Measurements from ENCODE around the gene CEP128. TPM values are rescaled to one million over a fixed set of nuclear protein-coding genes. Genes with fewer than 3 reads are reported as not detected.
A peak's percentile ranks its signal among the peaks of the same experiment; 100 is the strongest.

The CEP128 gene
- polyA plus RNA-seq, 6 donors from 2014 or later, result 1.5 to 5.1 (median 2.7) TPM

GRCh38 chr14:80772504-80772903 lies 169.0 kb downstream of the CEP128 start:
- ATAC-seq (ENCODE audit: low read depth in 2 of 2) (no peak), DNase-seq (no peak)
- H3K4me1 Mint-ChIP-seq, result no peaks in the 10 kb centered on the region
- H3K27me3 Mint-ChIP-seq, result no peaks in the 10 kb centered on the region
- H3K36me3 Mint-ChIP-seq, result no peaks in the 10 kb centered on the region
- peaks cover 0 to 4% (median 0%) of the 10 kb centered on the region in 7 donors for H3K9me3 Mint-ChIP-seq
- H3K4me3 Mint-ChIP-seq, result no peak overlapping the region
- no peak overlapping the region for H3K27ac Mint-ChIP-seq

- no peaks in the 10 kb centered on the region for H3K36me3 Mint-ChIP-seq
- H3K27ac Mint-ChIP-seq, result no peak overlapping the region
- ATAC-seq (ENCODE audit: low read depth in 2 of 2), result no peak
- peaks cover 0 to 4% (median 0%) of the 10 kb centered on the region in 7 donors for H3K9me3 Mint-ChIP-seq
- no peaks in the 10 kb centered on the region for H3K4me1 Mint-ChIP-seq
- no peak overlapping the region for H3K4me3 Mint-ChIP-seq
- no peak for DNase-seq
- H3K27me3 Mint-ChIP-seq, result no peaks in the 10 kb centered on the region
These were observed 170.3 kb downstream of the CEP128 start for GRCh38 chr14:80771201-80771600.

- H3K4me1 Mint-ChIP-seq, result no peaks in the 10 kb centered on the region
- H3K9me3 Mint-ChIP-seq, result peaks cover 0 to 4% (median 0%) of the 10 kb centered on the region in 7 donors
- ATAC-seq (ENCODE audit: low read depth in 2 of 2) (no peak), DNase-seq (no peak)
- no peaks in the 10 kb centered on the region for H3K27me3 Mint-ChIP-seq
- H3K4me3 Mint-ChIP-seq, result no peak overlapping the region
- no peaks in the 10 kb centered on the region for H3K36me3 Mint-ChIP-seq
- H3K27ac Mint-ChIP-seq, result no peak overlapping the region
These were observed 171.2 kb downstream of the CEP128 start for GRCh38 chr14:80770114-80770908.

GRCh38 chr14:80768646-80769045 lies 172.9 kb downstream of the CEP128 start:
- ATAC-seq (ENCODE audit: low read depth in 2 of 2), result no peak
- Mint-ChIP-seq H3K27me3 (no peaks in the 10 kb centered on the region), H3K27ac (no peak overlapping the region), H3K9me3 (peaks cover 0 to 4% (median 0%) of the 10 kb centered on the region in 7 donors), H3K36me3 (no peaks in the 10 kb centered on the region), H3K4me3 (no peak overlapping the region), H3K4me1 (no peaks in the 10 kb centered on the region)
- DNase-seq, result no peak

GRCh38 chr14:80764921-80765507 lies 176.5 kb downstream of the CEP128 start:
- no peak for DNase-seq
- Mint-ChIP-seq H3K27me3 (no peaks in the 10 kb centered on the region), H3K4me3 (no peak overlapping the region), H3K4me1 (no peaks in the 10 kb centered on the region), H3K27ac (peak overlapping the region in 1 of 6 donors; percentile 46), H3K36me3 (no peaks in the 10 kb centered on the region), H3K9me3 (no peaks in the 10 kb centered on the region)
- no peak for ATAC-seq (ENCODE audit: low read depth in 2 of 2)

- Mint-ChIP-seq H3K27me3 (no peaks in the 10 kb centered on the region), H3K27ac (no peak overlapping the region), H3K9me3 (no peaks in the 10 kb centered on the region), H3K4me1 (no peaks in the 10 kb centered on the region), H3K36me3 (no peaks in the 10 kb centered on the region), H3K4me3 (no peak overlapping the region)
- ATAC-seq (ENCODE audit: low read depth in 2 of 2), result no peak
- DNase-seq, result no peak
These were observed 177.0 kb downstream of the CEP128 start for GRCh38 chr14:80764496-80764895.

- Mint-ChIP-seq H3K27ac (no peak overlapping the region), H3K4me1 (no peaks in the 10 kb centered on the region), H3K27me3 (no peaks in the 10 kb centered on the region), H3K4me3 (no peak overlapping the region), H3K36me3 (peaks cover 0 to 9% of the 10 kb centered on the region in 2 donors), H3K9me3 (no peaks in the 10 kb centered on the region)
- ATAC-seq (ENCODE audit: low read depth in 2 of 2), result no peak
- no peak for DNase-seq
These were observed 178.8 kb downstream of the CEP128 start for GRCh38 chr14:80762641-80763228.

GRCh38 chr14:80754696-80755095 lies 186.8 kb downstream of the CEP128 start:
- Mint-ChIP-seq H3K4me1 (no peaks in the 10 kb centered on the region), H3K27me3 (no peaks in the 10 kb centered on the region), H3K27ac (no peak overlapping the region), H3K4me3 (no peak overlapping the region), H3K9me3 (no peaks in the 10 kb centered on the region), H3K36me3 (peaks cover 0 to 15% of the 10 kb centered on the region in 2 donors)
- ATAC-seq (ENCODE audit: low read depth in 2 of 2) (no peak), DNase-seq (no peak)

- Mint-ChIP-seq H3K4me1 (no peaks in the 10 kb centered on the region), H3K4me3 (no peak overlapping the region), H3K27me3 (no peaks in the 10 kb centered on the region), H3K36me3 (peaks cover 0 to 1% of the 10 kb centered on the region in 2 donors), H3K27ac (no peak overlapping the region), H3K9me3 (peaks cover 0 to 4% (median 0%) of the 10 kb centered on the region in 7 donors)
- ATAC-seq (ENCODE audit: low read depth in 2 of 2), result no peak
- no peak for DNase-seq
These were observed 190.3 kb downstream of the CEP128 start for GRCh38 chr14:80751285-80751684.

- Mint-ChIP-seq H3K36me3 (no peaks in the 10 kb centered on the region), H3K27ac (no peak overlapping the region), H3K4me3 (no peak overlapping the region), H3K9me3 (no peaks in the 10 kb centered on the region), H3K27me3 (no peaks in the 10 kb centered on the region), H3K4me1 (no peaks in the 10 kb centered on the region)
- ATAC-seq (ENCODE audit: low read depth in 2 of 2) (no peak), DNase-seq (no peak)
These were observed 215.3 kb downstream of the CEP128 start for GRCh38 chr14:80726211-80726610.

GRCh38 chr14:80718940-80719339 lies 222.6 kb downstream of the CEP128 start:
- Mint-ChIP-seq H3K27me3 (no peaks in the 10 kb centered on the region), H3K27ac (no peak overlapping the region), H3K4me3 (no peak overlapping the region), H3K36me3 (no peaks in the 10 kb centered on the region), H3K9me3 (no peaks in the 10 kb centered on the region), H3K4me1 (peaks cover 0 to 9% (median 4%) of the 10 kb centered on the region in 3 donors)
- DNase-seq (no peak), ATAC-seq (ENCODE audit: low read depth in 2 of 2) (no peak)

GRCh38 chr14:80714474-80714873 lies 227.1 kb downstream of the CEP128 start:
- no peak overlapping the region for H3K4me3 Mint-ChIP-seq
- ATAC-seq (ENCODE audit: low read depth in 2 of 2) (no peak), DNase-seq (no peak)
- peaks cover 0 to 9% (median 4%) of the 10 kb centered on the region in 3 donors for H3K4me1 Mint-ChIP-seq
- peak overlapping the region in 1 of 6 donors; percentile 11 for H3K27ac Mint-ChIP-seq
- H3K27me3 Mint-ChIP-seq, result no peaks in the 10 kb centered on the region
- H3K9me3 Mint-ChIP-seq, result no peaks in the 10 kb centered on the region
- no peaks in the 10 kb centered on the region for H3K36me3 Mint-ChIP-seq

GRCh38 chr14:80713076-80713850 lies 228.3 kb downstream of the CEP128 start:
- ATAC-seq (ENCODE audit: low read depth in 2 of 2) (no peak), DNase-seq (no peak)
- Mint-ChIP-seq H3K9me3 (no peaks in the 10 kb centered on the region), H3K4me3 (no peak overlapping the region), H3K27ac (peak overlapping the region in 1 of 6 donors; percentile 14), H3K27me3 (no peaks in the 10 kb centered on the region), H3K36me3 (no peaks in the 10 kb centered on the region), H3K4me1 (peaks cover 0 to 9% (median 4%) of the 10 kb centered on the region in 3 donors)
